HepG2 (cell line): ENCODE data around the gene PSPH. TPM values are rescaled to one million over a fixed set of nuclear protein-coding genes. Genes with fewer than 3 reads are reported as not detected.

Experiments used
- ATAC-seq: fragments of 200-7000 bp; cut with Tn5 transposase; 3 replicates; pipeline ENCODE4 v1.9.1; 2020; ENCODE audit warnings: mild to moderate bottlenecking, moderate library complexity
- BruUV-seq: library from RNA; stranded (reverse); fragments of 400-500 nt; replicated peaks from 2 replicates; lab custom pipeline; 2021; lab: Mats Ljungman, UMichigan
- CTCF ChIA-PET: fragments of 300-600 bp; formaldehyde crosslinking; extraction: SDS; loops from one replicate; lab custom pipeline; 2021; ENCODE audit warnings: low total read pairs, inconsistent platforms, low intra/inter-chr PET ratio; lab: Yijun Ruan, JAX
- POLR2A ChIA-PET: fragments of 350-600 bp; sonication (Branson Sonifier 250); formaldehyde crosslinking; loops from one replicate; lab custom pipeline; 2020; ENCODE audit warnings: antibody characterized with exemption, inconsistent platforms; lab: Yijun Ruan, JAX
- DNase-seq: peaks from one replicate; pipeline ENCODE4 v3.0.0-alpha.2; 2015; ENCODE audit warnings: low spot score
- FAIRE-seq: peaks from 3 replicates; lab custom pipeline; 2011; peaks lifted over from hg19 to GRCh38; lab: Jason Lieb, UNC
- H2AFZ ChIP-seq: one replicate; pipeline ENCODE4 v1.6.1; 2011; ENCODE audit warnings: low read length, inconsistent platforms
- H3K27ac ChIP-seq: fragments of 300-600 bp; 3 replicates; pipeline ENCODE4 v1.8.0; 2011; ENCODE audit warnings: mixed run types, mild to moderate bottlenecking, mixed read lengths, low read length, inconsistent platforms; ENCODE audit not compliant: insufficient read depth; ENCODE audit errors: extremely low read length
- H3K27me3 ChIP-seq, 2 experiments: fragments of 200-600 bp in 1 of 2; 2 replicates in 1 of 2; 3 replicates in 1 of 2; pipeline versions ENCODE4 v1.6.0 to v1.8.0; 2011; ENCODE audit warnings: low read length in 2 of 2, mild to moderate bottlenecking in 2 of 2, moderate library complexity in 2 of 2, inconsistent platforms in 1 of 2; ENCODE audit not compliant: insufficient read depth in 2 of 2, control insufficient read depth in 1 of 2
- H3K36me3 ChIP-seq, 2 experiments: fragments of 200-600 bp in 1 of 2; replicated peaks in 1 of 2; 2 replicates in 1 of 2; 3 replicates in 1 of 2; pipeline versions ENCODE4 v1.5.1 to v1.8.0; 2011; ENCODE audit warnings: low read length in 2 of 2, inconsistent platforms in 1 of 2; ENCODE audit not compliant: insufficient read depth in 2 of 2, control insufficient read depth in 1 of 2
- H3K4me1 ChIP-seq: 2 replicates; pipeline ENCODE4 v1.5.1; 2012; ENCODE audit warnings: low read length, inconsistent platforms; ENCODE audit not compliant: insufficient read depth
- H3K4me2 ChIP-seq: 2 replicates; pipeline ENCODE4 v1.6.0; 2011; ENCODE audit warnings: low read depth, low read length, inconsistent platforms
- H3K4me3 ChIP-seq, 3 experiments: fragments of 200-600 bp in 1 of 3; sonication (generic), shearing (Covaris generic) in 1 of 3; replicated peaks in 1 of 3; 2 replicates each; pipeline ENCODE4 v1.5.1; 2011 to 2016; ENCODE audit warnings: low read length in 3 of 3, inconsistent platforms in 2 of 3, low read depth in 2 of 3, mild to moderate bottlenecking in 2 of 3, control low read depth in 1 of 3, mixed read lengths in 1 of 3; ENCODE audit not compliant: insufficient read depth in 1 of 3
- H3K79me2 ChIP-seq: one replicate; pipeline ENCODE4 v1.6.1; 2011; ENCODE audit warnings: low read length, inconsistent platforms; ENCODE audit not compliant: insufficient read depth
- H3K9ac ChIP-seq: 2 replicates; pipeline ENCODE4 v1.6.0; 2011; ENCODE audit warnings: mild to moderate bottlenecking, low read depth, low read length, inconsistent platforms; ENCODE audit not compliant: insufficient read depth
- H3K9me3 ChIP-seq: 2 replicates; pipeline ENCODE4 v1.5.1; 2012; ENCODE audit warnings: mild to moderate bottlenecking, low read length
- H4K20me1 ChIP-seq: 2 replicates; pipeline ENCODE4 v1.6.0; 2011; ENCODE audit warnings: inconsistent platforms, mild to moderate bottlenecking, low read length, moderate library complexity; ENCODE audit not compliant: insufficient read depth
- CHD4 ChIP-seq: fragments of 200-600 bp; sonication (generic); IDR thresholded peaks from 2 replicates; pipeline ENCODE4 v1.7.0; 2017; ENCODE audit warnings: mild to moderate bottlenecking, low read length, borderline replicate concordance
- E2F2 ChIP-seq: sonication (generic); formaldehyde crosslinking; IDR thresholded peaks from 2 replicates; pipeline ENCODE4 v1.4.0; 2020; ENCODE audit warnings: missing genetic modification reagents, borderline replicate concordance
- ELF3 ChIP-seq: IDR thresholded peaks from 2 replicates; pipeline ENCODE4 v1.6.1; 2016; ENCODE audit warnings: missing genetic modification reagents, missing compliant biosample characterization
- FOXA1 ChIP-seq, 2 experiments: fragments of 450-650 bp in 1 of 2; sonication (generic) in 1 of 2; formaldehyde crosslinking in 1 of 2; IDR thresholded peaks; 2 replicates each; pipeline versions ENCODE4 v1.4.0 to v1.6.1; 2016 to 2020; ENCODE audit warnings: missing genetic modification reagents in 1 of 2
- KDM5A ChIP-seq: fragments of 200-600 bp; sonication (generic); IDR thresholded peaks from 2 replicates; pipeline ENCODE4 v1.7.0; 2018; ENCODE audit warnings: antibody characterized with exemption, mild to moderate bottlenecking, low read length, borderline replicate concordance
- MATR3 ChIP-seq: sonication (generic); formaldehyde crosslinking; IDR thresholded peaks from 2 replicates; pipeline ENCODE4 v1.4.0; 2020; ENCODE audit warnings: missing genetic modification reagents
- NR2F2 ChIP-seq: IDR thresholded peaks from 2 replicates; pipeline ENCODE4 v1.6.1; 2012; ENCODE audit warnings: low read depth, inconsistent platforms, borderline replicate concordance
- NRL ChIP-seq: sonication (generic); formaldehyde crosslinking; IDR thresholded peaks from 2 replicates; pipeline ENCODE4 v1.5.0; 2020; ENCODE audit warnings: missing genetic modification reagents, mild to moderate bottlenecking, moderate library complexity, borderline replicate concordance
- PHF8 ChIP-seq: sonication (generic); formaldehyde crosslinking; IDR thresholded peaks from 2 replicates; pipeline ENCODE4 v1.5.0; 2020; ENCODE audit warnings: missing genetic modification reagents
- REL ChIP-seq: sonication (generic); formaldehyde crosslinking; conservative IDR thresholded peaks from 2 replicates; pipeline ENCODE4 v1.8.0; 2022; ENCODE audit warnings: mild to moderate bottlenecking, missing genetic modification reagents, moderate library complexity
- THAP9 ChIP-seq: sonication (generic); formaldehyde crosslinking; IDR thresholded peaks from 2 replicates; pipeline ENCODE4; 2020; ENCODE audit warnings: missing genetic modification reagents, mild to moderate bottlenecking, borderline replicate concordance
- ZBTB14 ChIP-seq: sonication (generic); formaldehyde crosslinking; IDR thresholded peaks from 2 replicates; pipeline ENCODE4 v1.4.0; 2020; ENCODE audit warnings: missing genetic modification reagents
- ZNF382 ChIP-seq: sonication (generic); formaldehyde crosslinking; IDR thresholded peaks from 2 replicates; pipeline ENCODE4 v1.5.0; 2020; ENCODE audit warnings: missing genetic modification reagents, mild to moderate bottlenecking, borderline replicate concordance
- ZNF512 ChIP-seq: sonication (generic); formaldehyde crosslinking; IDR thresholded peaks from 2 replicates; pipeline ENCODE4 v1.4.0; 2020; ENCODE audit warnings: mild to moderate bottlenecking, missing genetic modification reagents
- ZNF564 ChIP-seq: sonication (generic); formaldehyde crosslinking; IDR thresholded peaks from 2 replicates; pipeline ENCODE4 v1.8.1; 2023; ENCODE audit warnings: mild to moderate bottlenecking, missing genetic modification reagents
- ZNF773 ChIP-seq: sonication (generic); formaldehyde crosslinking; IDR thresholded peaks from 2 replicates; pipeline ENCODE4 v1.4.0; 2020; ENCODE audit warnings: missing genetic modification reagents, borderline replicate concordance
- WGBS: methylation state at CpG from one replicate; pipeline ENCODE4 v1.1.6; 2017; ENCODE audit warnings: low lambda C conversion rate; 5-methylcytosine and 5-hydroxymethylcytosine counted together
- in situ Hi-C: cut with HindIII; loops from 2 replicates; pipeline ENCODE4 v1.10.0; 2017; ENCODE audit warnings: low pct_unique_long_range_greater_than_20kb; ENCODE audit not compliant: extremely low pct_ligation_motif_present
- intact Hi-C: fragments of 100-400 bp; cut with micrococcal nuclease; formaldehyde crosslinking; loops from one replicate; pipeline ENCODE4 v1.10.0; 2022; ENCODE audit not compliant: unreplicated experiment
- polyA plus RNA-seq, 8 experiments: library from polyadenylated mRNA; depleted of rRNA in 3 of 8; stranded (reverse) in 7 of 8; unstranded in 1 of 8; fragments of >200 nt; fragmentation: Illumina TruSeq in 4 of 8; extraction: Trizol in 4 of 8; gene quantifications; 2 replicates each; pipeline versions ENCODE4 v1.2.1 to v1.2.3, GENCODE V29; 2011 to 2016; ENCODE audit warnings: low read depth in 4 of 8, missing spikeins in 1 of 8, mixed read lengths in 1 of 8; ENCODE audit not compliant: insufficient read depth in 1 of 8
- total RNA-seq, 5 experiments: library from RNA; depleted of rRNA; stranded (reverse); fragments of >200 nt; fragmentation: Illumina TruSeq; extraction: Trizol; gene quantifications; 2 replicates each; pipeline ENCODE4 v1.2.3, GENCODE V29; 2016; ENCODE audit warnings: low read depth in 1 of 5

Gene PSPH
- total and polyA plus RNA-seq, 2 of the 13 experiments (the other 11 are each of a cell fraction or from before 2014, with no cell fraction given), result 85.5 to 124 TPM

- FAIRE-seq, result no peak
- WGBS, result 73% methylated on average over 15 of the region's 15 CpGs
- H3K36me3 ChIP-seq, result no peaks in the 10 kb centered on the region
- peaks cover 44% of the 10 kb centered on the region for H3K4me1 ChIP-seq
- no peaks in the 10 kb centered on the region; a peak in 1 of 5 replicates for H3K27me3 ChIP-seq
- peak overlapping the region; percentile 43; the same call in 1 of the 2 replicates for H3K9ac ChIP-seq
- CTCF ChIA-PET, result interaction anchor here (1.4 kb wide), 1 partner anchor 322 kb away, joined by 8 read pairs; no protein-coding TSS in a partner anchor
- no peak overlapping the region for H2AFZ ChIP-seq
- in situ Hi-C loops, result loop anchor here (25.0 kb wide), 2 partner anchors 201 to 326 kb away; no protein-coding TSS in a partner anchor
- POLR2A ChIA-PET, result interaction anchor here (1.5 to 4.1 kb wide), 12 partner anchors 9 to 116 kb away, joined by 4 to 26 read pairs (median 10); partner anchors contain the start of genes CCT6A, MRPS17, PSPH and SUMF2
- peak overlapping the region; percentile 65 for H3K4me2 ChIP-seq
- TF ChIP-seq MATR3 (CRISPR knock-in tag), result no peak
- no peak for TF ChIP-seq REL (CRISPR knock-in tag)
- TF ChIP-seq CHD4, result peak; percentile 46; the same call in 1 of the 2 replicates
- TF ChIP-seq KDM5A, result no peak
- no peak for TF ChIP-seq NR2F2
- no peak for TF ChIP-seq ZNF773 (CRISPR knock-in tag)
- 0 out of 2 replicates have a peak, but pooled peaks have one; percentile 30 for TF ChIP-seq THAP9 (CRISPR knock-in tag)
- TF ChIP-seq ZNF382, result no peak
- TF ChIP-seq ELF3, result 0 out of 2 replicates have a peak, but pooled peaks have one; percentile 4
- no peak for TF ChIP-seq ZNF564 (CRISPR knock-in tag)
- no peak for TF ChIP-seq ZBTB14 (CRISPR knock-in tag)
- TF ChIP-seq E2F2 (CRISPR knock-in tag), result no peak
- peak; percentile 96 for TF ChIP-seq ZNF512
- no peak for TF ChIP-seq NRL (CRISPR knock-in tag)
- no peak for TF ChIP-seq PHF8 (CRISPR knock-in tag)
- TF ChIP-seq FOXA1 (IDR thresholded peaks at IDR 0.05), result no peak
- no peak for TF ChIP-seq FOXA1 (CRISPR knock-in tag; IDR thresholded peaks at IDR 0.05)
- TF ChIP-seq, all 625 proteins: peak for 4
- intact Hi-C loops, result loop anchor here (2.0 to 5.0 kb wide), 2 partner anchors 44 to 323 kb away; no protein-coding TSS in a partner anchor
- ATAC-seq, result no peak
- peak overlapping the region in 2 of 3 experiments; percentile 41 to 58; a peak in 3 of 6 replicates for H3K4me3 ChIP-seq
- no peaks in the 10 kb centered on the region for H3K9me3 ChIP-seq
- no peak overlapping the region for H3K27ac ChIP-seq
- H3K79me2 ChIP-seq, result peaks cover 20% of the 10 kb centered on the region
- DNase-seq, result no peak
- no TSS peak for BruUV-seq
- H4K20me1 ChIP-seq, result no peaks in the 10 kb centered on the region; the same call in 1 of the 2 replicates
Measured at GRCh38 chr7:55963584-55964168, 87.6 kb downstream of the PSPH start.
